RPMI7951 (cell line): Measurements from ENCODE around the gene GAL. TPM values are rescaled to one million over a fixed set of nuclear protein-coding genes. Genes with fewer than 3 reads are reported as not detected.
"Not testable (repeated sequence)": the region's sequence is repeated elsewhere in the genome, so short reads cannot be mapped to it uniquely, and the experiment has no call there.

Source experiments
- DNase-seq: peaks from one replicate; pipeline ENCODE4 v3.0.0-alpha.2; 2012; ENCODE audit warnings: low read depth
- total RNA-seq: library from RNA; depleted of rRNA; stranded (reverse); fragments of >200 nt; shearing (Covaris generic); gene quantifications from 2 replicates; pipeline ENCODE4 v1.2.3, GENCODE V29; 2014; rRNA removed

The GAL gene, protein sequence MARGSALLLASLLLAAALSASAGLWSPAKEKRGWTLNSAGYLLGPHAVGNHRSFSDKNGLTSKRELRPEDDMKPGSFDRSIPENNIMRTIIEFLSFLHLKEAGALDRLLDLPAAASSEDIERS
- not detected in 2 replicates for total RNA-seq

DNA sequence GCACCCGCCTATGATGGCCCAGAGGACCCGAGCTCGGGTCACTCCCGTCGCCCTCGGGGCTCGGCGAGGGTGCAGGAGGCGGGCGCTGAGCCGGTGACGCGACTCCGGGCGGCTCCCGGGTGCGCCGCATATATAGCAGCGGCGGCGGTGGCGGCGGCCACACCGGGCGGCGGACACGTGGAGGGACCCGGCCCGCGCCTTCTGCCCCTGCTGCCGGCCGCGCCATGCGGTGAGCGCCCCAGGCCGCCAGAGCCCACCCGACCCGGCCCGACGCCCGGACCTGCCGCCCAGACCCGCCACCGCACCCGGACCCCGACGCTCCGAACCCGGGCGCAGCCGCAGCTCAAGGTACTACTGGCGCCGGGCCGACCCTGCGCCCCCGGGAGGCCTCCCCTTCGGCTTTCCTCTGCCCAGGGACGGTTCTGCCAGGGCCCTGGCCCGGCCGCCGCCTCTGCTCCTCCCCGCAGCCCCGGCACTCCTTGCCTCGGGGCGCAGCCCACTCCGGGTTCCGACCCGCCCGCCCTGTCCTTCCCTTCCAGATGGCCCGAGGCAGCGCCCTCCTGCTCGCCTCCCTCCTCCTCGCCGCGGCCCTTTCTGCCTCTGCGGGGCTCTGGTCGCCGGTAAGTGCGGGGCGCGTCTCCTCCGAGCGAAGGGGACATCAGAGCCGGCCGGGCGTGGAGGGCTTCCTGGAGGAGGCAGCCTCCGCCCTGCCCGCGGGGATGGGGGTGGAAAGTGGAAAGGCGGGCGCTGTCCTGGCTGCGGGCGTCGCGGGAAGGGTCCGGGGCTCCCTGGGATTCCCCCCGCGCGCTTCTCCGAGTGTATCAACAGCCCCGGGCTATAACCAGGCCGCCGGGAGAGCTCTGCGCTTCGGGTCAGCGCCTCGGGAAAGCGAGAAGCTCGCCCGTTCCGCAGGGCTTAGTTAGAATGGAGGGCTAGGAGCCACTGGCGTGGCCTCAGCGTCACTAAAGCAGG, at the start of gene GAL:
Gene GAL, plus strand, starts transcription at position 160 of the 972 bp plus-strand sequence. Its CDS starts 380 bp downstream, at position 540.
- DNase-seq: no peak

- DNase-seq: not testable (repeated sequence)
Measured at GRCh38 chr11:68634606-68635005, 49.7 kb upstream of the GAL start.

DNA sequence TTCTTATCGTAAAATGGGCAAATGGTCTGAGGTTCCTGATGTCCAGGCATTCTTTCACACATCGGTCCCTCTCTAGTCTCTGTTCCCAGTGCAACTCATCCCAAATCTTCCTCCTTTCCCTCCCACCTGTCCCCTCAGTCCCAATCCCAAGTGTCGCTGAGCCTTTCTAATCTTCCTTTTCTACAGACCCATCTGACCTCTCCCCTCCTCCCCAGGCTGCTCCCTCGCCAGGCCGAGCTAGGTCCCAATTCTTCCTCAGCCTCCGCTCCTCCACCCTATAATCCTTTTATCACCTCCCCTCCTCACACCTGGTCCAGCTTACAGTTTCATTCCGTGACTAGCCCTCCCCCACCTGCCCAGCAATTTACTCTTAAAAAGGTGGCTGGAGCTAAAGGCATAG, 49.2 kb upstream of the GAL start:
- not testable (repeated sequence) for DNase-seq

GRCh38 chr11:68635883-68636282, 48.5 kb upstream of the GAL start:
- not testable (repeated sequence) for DNase-seq

DNA sequence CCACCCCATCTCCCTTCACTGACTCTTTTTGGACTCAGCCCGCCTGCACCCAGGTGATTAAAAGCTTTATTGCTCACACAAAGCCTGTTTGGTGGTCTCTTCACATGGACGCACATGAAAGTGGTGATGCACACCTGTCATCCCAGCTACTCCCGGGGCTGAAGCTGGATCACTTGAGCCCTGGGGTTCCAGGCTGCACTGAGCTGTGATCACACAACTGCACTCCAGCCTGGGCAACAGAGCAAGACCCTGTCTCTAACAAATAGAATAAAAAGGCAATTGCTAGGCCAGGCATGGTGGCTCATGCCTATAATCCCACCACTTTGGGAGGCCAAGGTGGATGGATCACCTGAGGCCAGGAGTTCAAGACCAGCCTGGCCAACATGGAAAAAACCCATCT, 45.0 kb upstream of the GAL start:
- not testable (repeated sequence) for DNase-seq

GRCh38 chr11:68641880-68642279, 42.5 kb upstream of the GAL start:
- DNase-seq: no peak

DNA sequence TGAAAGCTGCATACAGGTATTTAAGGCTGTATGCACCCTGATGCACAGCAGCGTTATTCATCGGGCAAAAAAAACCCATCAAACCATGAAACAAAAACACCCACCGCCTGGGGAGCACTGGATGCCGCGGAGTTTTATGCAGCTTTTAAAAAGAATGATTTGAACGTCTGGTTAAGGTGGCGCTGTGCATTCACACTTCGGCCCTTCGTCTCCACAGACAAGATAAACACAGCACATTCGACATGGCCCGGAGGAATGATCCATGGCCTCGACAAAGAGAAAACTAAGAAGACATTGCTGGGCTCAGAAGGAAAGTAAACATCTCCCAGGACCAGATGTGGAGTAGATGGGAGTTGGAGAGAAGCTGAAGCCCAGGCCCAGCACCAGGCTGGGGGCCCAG, 40.8 kb upstream of the GAL start:
- DNase-seq: peak; percentile 54

GRCh38 chr11:68646832-68647231, 37.5 kb upstream of the GAL start:
- no peak for DNase-seq

DNA sequence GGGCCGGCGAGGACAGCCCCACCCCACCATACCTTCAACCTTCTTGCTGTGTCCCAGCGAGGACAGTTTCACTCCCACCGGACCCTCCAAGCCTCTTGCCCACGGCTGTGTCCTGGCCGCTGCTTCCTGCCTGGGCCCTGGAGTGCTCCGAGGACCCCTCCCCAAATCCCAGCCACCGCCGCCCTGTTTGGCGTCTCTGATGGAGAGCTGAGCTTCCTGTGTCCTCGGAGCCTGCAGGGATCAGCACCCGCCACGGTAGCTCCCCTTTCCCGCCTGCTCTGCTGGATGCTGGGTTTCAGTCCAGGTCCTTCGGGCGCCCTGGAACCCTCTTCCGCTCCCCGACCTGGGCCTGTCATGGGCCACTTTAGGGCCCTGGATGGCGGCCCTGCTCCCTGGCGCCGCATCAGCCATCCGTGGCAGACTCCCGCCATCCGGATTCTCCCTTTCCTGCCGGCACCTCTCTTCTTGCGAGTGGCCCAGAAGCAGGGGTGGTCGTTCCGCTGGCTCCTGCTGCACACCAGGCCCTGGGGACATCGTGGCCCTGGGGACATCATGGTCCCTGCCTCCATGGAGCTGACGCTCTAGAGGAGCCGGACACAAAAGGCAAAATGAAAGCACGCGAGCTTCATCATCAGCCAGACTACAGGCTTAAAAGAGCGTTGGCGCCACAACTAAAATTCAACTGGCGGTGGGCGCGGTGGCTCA, 34.3 kb upstream of the GAL start:
- no peak for DNase-seq

- no peak for DNase-seq
Measured at GRCh38 chr11:68650801-68651200, 33.5 kb upstream of the GAL start.

DNA sequence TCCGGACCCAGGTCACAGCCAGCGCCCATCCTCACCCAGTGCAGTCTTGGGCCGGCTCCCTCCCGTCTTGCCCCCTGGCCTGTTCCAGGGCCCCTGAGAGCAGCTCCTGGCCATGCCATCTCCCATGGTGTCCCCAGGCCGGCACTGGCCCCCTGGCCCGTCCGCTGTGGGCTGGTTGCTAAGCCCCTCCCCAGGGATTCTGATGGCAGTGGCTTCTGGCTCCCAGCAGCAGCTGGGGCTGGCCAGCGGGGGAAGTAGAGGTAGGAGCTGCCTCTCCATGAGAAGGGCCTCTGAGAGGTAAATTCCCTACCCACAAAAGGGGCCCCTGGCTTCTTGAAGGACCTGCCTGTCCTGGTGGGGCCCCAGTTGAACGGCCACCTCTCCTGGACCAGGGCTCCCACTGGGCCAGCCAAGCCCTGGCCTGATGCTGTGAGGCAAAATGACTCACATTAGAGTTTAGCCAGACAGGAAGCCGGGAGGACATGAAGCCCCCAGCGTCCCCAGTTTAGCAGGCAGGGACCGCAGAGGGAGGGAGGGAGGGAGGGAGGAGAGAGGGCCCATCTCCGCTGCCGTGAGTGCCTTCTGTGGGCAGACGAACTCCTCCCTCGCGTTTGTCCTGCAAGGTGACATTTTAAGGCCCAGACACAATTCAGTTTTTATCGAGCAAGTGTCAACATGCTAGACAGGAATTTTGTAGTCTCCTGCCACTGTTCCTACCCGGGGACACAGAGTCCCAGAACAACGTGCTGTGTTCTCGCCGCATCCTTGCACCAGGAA, 32.9 kb upstream of the GAL start:
- peak; percentile 63 for DNase-seq

GRCh38 chr11:68651985-68652682, 32.2 kb upstream of the GAL start:
- DNase-seq: no peak

DNA sequence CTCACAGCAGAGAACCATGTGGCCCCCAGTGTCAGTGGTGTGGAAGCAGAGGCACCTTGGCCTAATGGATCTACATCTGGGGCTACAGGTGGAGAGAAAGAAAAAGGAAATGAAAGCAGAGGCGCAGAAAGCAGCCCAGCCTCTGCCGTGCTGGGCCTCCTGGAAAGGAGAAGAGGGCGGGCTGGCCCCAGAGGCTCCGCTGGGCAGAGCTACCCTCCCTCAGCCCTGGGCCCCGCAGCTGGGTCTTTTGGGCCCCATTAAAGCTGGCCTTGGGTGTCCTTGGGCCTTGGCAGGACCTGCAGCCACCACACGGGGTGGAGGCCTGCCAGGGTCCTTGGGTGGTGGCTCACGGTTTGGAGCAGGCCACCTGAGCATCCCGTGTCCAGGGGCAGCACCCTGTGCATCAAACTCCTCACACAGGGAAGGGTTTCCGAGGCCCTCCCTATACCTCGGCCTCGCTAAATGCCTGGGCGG, 31.6 kb upstream of the GAL start:
- DNase-seq: no peak

GRCh38 chr11:68653486-68654430, 30.6 kb upstream of the GAL start:
- no peak for DNase-seq

DNA sequence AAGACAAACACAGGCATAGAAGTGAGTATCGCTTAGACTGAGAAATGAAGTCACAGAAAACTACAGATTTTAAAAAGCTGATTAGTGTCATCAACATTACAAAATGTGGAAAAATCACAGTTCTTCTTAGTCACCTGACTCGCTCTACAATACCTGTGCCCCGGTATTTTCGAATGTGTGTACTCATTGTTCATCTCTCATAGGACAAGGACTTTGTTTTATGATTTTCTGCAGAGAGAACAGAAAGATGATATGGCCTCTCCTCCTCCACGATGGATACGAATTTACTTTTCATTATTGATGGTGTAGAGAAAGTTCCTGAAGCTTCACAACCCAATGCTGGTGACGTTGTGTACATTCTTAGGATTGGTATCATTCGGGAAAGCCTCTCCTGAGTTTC, 29.4 kb upstream of the GAL start:
- no peak for DNase-seq

- DNase-seq: no peak
Measured at GRCh38 chr11:68655406-68655805, 28.9 kb upstream of the GAL start.

DNA sequence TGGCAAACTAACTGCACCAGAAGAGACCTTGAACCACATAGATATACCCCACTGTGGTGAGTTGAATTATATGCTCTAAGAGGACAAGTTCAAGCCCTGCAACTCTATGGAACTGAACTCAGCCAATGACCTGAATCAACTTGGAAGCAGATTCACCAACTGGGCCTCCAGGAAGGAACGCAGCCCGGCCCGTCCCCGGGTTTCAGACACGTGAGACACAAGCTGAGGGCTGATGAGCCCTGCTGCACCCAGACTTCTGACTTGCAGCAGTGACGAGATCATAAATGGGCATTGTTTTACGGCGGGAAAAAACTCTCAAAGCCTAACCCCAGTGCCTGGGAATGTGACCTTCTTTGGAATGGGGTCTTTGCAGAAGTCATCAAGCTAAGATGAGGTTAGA, 28.5 kb upstream of the GAL start:
- no peak for DNase-seq

GRCh38 chr11:68657021-68657780, 27.1 kb upstream of the GAL start:
- DNase-seq: no peak

DNA sequence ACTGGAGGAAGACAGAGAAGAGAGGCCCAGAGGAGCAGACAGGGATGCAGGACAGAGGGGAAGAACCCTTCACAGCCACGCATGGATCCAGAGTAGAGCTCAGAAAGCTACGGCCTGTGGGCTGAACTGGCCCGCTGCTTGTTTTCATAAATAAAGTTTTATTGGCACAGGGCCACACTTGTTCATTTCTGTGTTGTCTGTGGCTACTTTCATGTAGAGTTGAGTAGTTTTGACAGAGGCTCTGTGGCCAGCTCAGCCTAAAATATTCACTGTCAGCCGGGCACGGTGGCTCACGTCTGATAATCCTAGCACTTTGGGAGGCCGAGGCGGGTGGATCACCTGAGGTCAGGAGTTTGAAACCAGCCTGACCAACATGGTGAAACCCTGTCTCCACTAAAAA, 26.2 kb upstream of the GAL start:
- DNase-seq: no peak
